ENCODE measurements around the gene CPNE6. TPM values are rescaled to one million over a fixed set of nuclear protein-coding genes. Genes with fewer than 3 reads are reported as not detected.

The CPNE6 gene
- polyA plus RNA-seq, 1 of the 3 experiments (the other 2 are of a cell fraction), result not detected

DNA sequence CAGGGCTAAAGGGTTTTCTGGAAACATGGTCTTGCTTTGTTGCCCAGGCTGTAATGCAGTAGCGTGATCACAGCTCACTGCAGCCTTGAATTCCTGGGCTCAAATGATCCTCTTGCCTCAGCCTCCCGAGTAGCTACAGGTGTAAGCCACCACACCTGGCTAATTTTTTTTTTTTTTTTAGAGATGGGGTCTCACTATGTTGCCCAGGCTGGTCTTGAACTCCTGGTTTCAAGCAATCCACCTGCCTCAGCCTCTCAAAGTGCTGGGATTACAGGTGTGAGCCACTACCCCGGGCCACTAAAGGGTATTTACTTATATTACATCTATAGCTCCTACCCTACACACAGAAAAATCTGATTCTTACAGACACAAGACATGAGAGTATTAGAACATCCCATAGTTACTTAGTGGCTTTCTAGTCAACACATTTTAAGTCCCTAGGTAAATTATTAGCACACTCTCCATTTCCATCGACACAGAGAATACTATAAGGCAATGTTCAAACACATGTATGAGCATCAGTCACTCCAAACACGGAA, 37.0 kb downstream of the CPNE6 start:
- H3K9ac ChIP-seq, result no peak overlapping the region
- POLR2A ChIA-PET, result interaction anchor here (0.5 to 2.2 kb wide), 8 partner anchors 8 to 123 kb away, joined by 3 to 12 read pairs (median 5); partner anchors contain the start of genes CARMIL3, PCK2 and PSME1
- TF ChIP-seq RAD21 (IDR thresholded peaks at IDR 0.05; ENCODE audit: low read length) (no peak), TCF12 (IDR thresholded peaks at IDR 0.05) (no peak), NRF1 (IDR thresholded peaks at IDR 0.05; ENCODE audit: low read depth, low read length) (no peak), TEAD4 (IDR thresholded peaks at IDR 0.05; ENCODE audit: borderline replicate concordance, insufficient read depth) (no peak), FOXJ3 (CRISPR knock-in tag; IDR thresholded peaks at IDR 0.05) (no peak), ELF1 (IDR thresholded peaks at IDR 0.05) (no peak), JUND (IDR thresholded peaks at IDR 0.05) (no peak), YY1 (IDR thresholded peaks at IDR 0.05; ENCODE audit: low read depth) (no peak), NFIC (IDR thresholded peaks at IDR 0.05; ENCODE audit: borderline replicate concordance) (no peak), MEF2A (IDR thresholded peaks at IDR 0.05; ENCODE audit: borderline replicate concordance, low read depth) (no peak), RFX5 (IDR thresholded peaks at IDR 0.05; ENCODE audit: low read length) (no peak), FOXM1 (IDR thresholded peaks at IDR 0.05; ENCODE audit: low read depth) (no peak), POLR2AphosphoS5 (IDR thresholded peaks at IDR 0.05; ENCODE audit: low read depth, low read length) (no peak)
- TF ChIP-seq, protein P1, sequence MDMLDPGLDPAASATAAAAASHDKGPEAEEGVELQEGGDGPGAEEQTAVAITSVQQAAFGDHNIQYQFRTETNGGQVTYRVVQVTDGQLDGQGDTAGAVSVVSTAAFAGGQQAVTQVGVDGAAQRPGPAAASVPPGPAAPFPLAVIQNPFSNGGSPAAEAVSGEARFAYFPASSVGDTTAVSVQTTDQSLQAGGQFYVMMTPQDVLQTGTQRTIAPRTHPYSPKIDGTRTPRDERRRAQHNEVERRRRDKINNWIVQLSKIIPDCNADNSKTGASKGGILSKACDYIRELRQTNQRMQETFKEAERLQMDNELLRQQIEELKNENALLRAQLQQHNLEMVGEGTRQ (IDR thresholded peaks at IDR 0.05; ENCODE audit: borderline replicate concordance, low read depth, low read length), result no peak
- TF ChIP-seq, protein P2, sequence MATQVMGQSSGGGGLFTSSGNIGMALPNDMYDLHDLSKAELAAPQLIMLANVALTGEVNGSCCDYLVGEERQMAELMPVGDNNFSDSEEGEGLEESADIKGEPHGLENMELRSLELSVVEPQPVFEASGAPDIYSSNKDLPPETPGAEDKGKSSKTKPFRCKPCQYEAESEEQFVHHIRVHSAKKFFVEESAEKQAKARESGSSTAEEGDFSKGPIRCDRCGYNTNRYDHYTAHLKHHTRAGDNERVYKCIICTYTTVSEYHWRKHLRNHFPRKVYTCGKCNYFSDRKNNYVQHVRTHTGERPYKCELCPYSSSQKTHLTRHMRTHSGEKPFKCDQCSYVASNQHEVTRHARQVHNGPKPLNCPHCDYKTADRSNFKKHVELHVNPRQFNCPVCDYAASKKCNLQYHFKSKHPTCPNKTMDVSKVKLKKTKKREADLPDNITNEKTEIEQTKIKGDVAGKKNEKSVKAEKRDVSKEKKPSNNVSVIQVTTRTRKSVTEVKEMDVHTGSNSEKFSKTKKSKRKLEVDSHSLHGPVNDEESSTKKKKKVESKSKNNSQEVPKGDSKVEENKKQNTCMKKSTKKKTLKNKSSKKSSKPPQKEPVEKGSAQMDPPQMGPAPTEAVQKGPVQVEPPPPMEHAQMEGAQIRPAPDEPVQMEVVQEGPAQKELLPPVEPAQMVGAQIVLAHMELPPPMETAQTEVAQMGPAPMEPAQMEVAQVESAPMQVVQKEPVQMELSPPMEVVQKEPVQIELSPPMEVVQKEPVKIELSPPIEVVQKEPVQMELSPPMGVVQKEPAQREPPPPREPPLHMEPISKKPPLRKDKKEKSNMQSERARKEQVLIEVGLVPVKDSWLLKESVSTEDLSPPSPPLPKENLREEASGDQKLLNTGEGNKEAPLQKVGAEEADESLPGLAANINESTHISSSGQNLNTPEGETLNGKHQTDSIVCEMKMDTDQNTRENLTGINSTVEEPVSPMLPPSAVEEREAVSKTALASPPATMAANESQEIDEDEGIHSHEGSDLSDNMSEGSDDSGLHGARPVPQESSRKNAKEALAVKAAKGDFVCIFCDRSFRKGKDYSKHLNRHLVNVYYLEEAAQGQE (IDR thresholded peaks at IDR 0.05; ENCODE audit: low read depth, low read length), result no peak
- TF ChIP-seq, protein P3, sequence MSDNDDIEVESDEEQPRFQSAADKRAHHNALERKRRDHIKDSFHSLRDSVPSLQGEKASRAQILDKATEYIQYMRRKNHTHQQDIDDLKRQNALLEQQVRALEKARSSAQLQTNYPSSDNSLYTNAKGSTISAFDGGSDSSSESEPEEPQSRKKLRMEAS (IDR thresholded peaks at IDR 0.05; ENCODE audit: low read depth), result no peak
- TF ChIP-seq, protein P4, sequence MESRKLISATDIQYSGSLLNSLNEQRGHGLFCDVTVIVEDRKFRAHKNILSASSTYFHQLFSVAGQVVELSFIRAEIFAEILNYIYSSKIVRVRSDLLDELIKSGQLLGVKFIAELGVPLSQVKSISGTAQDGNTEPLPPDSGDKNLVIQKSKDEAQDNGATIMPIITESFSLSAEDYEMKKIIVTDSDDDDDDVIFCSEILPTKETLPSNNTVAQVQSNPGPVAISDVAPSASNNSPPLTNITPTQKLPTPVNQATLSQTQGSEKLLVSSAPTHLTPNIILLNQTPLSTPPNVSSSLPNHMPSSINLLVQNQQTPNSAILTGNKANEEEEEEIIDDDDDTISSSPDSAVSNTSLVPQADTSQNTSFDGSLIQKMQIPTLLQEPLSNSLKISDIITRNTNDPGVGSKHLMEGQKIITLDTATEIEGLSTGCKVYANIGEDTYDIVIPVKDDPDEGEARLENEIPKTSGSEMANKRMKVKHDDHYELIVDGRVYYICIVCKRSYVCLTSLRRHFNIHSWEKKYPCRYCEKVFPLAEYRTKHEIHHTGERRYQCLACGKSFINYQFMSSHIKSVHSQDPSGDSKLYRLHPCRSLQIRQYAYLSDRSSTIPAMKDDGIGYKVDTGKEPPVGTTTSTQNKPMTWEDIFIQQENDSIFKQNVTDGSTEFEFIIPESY (IDR thresholded peaks at IDR 0.05; ENCODE audit: borderline replicate concordance, low read depth), result no peak
- TF ChIP-seq, protein P5, sequence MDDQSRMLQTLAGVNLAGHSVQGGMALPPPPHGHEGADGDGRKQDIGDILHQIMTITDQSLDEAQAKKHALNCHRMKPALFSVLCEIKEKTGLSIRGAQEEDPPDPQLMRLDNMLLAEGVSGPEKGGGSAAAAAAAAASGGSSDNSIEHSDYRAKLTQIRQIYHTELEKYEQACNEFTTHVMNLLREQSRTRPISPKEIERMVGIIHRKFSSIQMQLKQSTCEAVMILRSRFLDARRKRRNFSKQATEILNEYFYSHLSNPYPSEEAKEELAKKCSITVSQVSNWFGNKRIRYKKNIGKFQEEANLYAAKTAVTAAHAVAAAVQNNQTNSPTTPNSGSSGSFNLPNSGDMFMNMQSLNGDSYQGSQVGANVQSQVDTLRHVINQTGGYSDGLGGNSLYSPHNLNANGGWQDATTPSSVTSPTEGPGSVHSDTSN (IDR thresholded peaks at IDR 0.05), result no peak
- peaks cover 0 to 2% of the 10 kb centered on the region in 2 experiments; a peak in 1 of 4 replicates for H3K4me1 ChIP-seq (ENCODE audit: control insufficient read depth in 1 of 2, insufficient read depth in 2 of 2, low read depth in 1 of 2, low read length in 1 of 2)
- no peaks in the 10 kb centered on the region for H3K79me2 ChIP-seq (ENCODE audit: insufficient read depth)
- H3K4me3 ChIP-seq (ENCODE audit: low read depth in 2 of 2, low read length in 1 of 2), result peak overlapping the region in 1 of 2 experiments; percentile 24; a peak in 1 of 4 replicates
- H4K20me1 ChIP-seq (ENCODE audit: insufficient read depth), result no peaks in the 10 kb centered on the region
- H2AFZ ChIP-seq (ENCODE audit: low read depth), result 0 out of 2 replicates have a peak overlapping the region, but pooled peaks have one; percentile 4
- no peaks in the 10 kb centered on the region for H3K27me3 ChIP-seq (ENCODE audit: insufficient read depth)
- 42% methylated on average over 5 of the region's 5 CpGs for WGBS (ENCODE audit: low lambda C conversion rate)
- no peaks in the 10 kb centered on the region for H3K9me3 ChIP-seq
- no peak overlapping the region for H3K4me2 ChIP-seq
- H3K9me2 ChIP-seq, result no peaks in the 10 kb centered on the region
- CTCF ChIA-PET, result interaction anchor here (0.6 to 25.4 kb wide), 29 partner anchors 9 to 127 kb away, joined by 3 to 1159 read pairs (median 5); partner anchors contain the start of genes CARMIL3, CPNE6, EMC9 and IRF9
- DNase-seq, result no peak
- H3K36me3 ChIP-seq (replicated peaks in 1 of 2; ENCODE audit: control insufficient read depth in 1 of 2, insufficient read depth in 2 of 2, low read length in 1 of 2), result peaks cover 0 to 4% of the 10 kb centered on the region in 2 experiments
- no peak overlapping the region for H3K27ac ChIP-seq (ENCODE audit: low read depth in 2 of 2, low read length in 1 of 2)
- H3F3A ChIP-seq (replicated peaks; ENCODE audit: insufficient read depth), result peaks cover 6% of the 10 kb centered on the region

Data from SK-N-SH (cell line).